Measurements from ENCODE around the gene SLC16A9.
"Not testable (repeated sequence)": the region's sequence is repeated elsewhere in the genome, so short reads cannot be mapped to it uniquely, and the experiment has no call there.

SLC16A9 gene

DNA sequence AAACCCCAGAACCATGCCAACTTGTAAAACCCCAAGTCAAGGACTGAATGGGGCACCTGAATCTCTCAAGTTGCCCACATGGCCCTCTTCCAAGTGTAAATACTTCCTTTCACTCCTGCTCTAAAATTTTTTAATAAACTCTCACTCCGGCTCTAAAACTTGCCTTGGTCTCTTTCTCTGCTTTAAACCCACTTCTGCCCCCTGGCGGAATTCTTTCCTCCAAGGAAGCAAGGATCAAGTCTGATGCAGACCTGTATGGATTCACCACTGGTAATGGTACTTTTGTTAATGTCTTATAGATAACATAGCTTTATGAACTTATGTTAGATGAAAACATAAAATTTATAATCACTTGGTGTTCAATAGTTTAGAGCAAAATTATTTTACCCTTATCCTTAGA is 33.8 kb downstream of the SLC16A9 start:
- DNase-seq (ENCODE audit: low spot score): no peak

DNA sequence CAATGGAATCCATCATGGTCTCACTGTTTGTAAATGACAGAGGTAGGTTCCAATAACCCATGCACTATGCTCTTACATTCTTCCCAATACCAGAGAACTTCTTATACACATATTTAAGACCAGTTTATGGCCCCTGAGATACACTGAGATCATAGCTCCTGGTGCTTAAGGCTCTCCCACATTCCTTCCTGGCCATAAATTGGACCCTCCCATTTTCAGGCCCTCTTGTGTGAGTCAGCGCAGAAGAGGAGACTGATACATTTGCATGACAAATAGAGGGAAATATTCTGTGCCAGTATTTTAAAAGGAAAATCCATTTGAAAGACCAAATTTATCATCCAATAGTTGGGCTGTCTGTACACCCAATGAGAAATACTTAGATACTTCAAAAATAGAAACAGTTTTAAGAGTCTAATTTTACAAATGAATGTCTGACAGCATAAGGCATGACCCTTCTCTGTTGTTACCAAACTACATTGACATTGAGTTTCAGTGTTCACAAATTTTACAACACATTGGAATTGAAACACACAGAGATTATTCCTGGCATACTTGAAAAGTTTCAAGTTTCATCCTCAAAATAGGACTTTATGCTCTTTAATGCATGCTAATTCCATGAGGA is 35.3 kb downstream of the SLC16A9 start:
- no peak for DNase-seq (ENCODE audit: low spot score)

DNA sequence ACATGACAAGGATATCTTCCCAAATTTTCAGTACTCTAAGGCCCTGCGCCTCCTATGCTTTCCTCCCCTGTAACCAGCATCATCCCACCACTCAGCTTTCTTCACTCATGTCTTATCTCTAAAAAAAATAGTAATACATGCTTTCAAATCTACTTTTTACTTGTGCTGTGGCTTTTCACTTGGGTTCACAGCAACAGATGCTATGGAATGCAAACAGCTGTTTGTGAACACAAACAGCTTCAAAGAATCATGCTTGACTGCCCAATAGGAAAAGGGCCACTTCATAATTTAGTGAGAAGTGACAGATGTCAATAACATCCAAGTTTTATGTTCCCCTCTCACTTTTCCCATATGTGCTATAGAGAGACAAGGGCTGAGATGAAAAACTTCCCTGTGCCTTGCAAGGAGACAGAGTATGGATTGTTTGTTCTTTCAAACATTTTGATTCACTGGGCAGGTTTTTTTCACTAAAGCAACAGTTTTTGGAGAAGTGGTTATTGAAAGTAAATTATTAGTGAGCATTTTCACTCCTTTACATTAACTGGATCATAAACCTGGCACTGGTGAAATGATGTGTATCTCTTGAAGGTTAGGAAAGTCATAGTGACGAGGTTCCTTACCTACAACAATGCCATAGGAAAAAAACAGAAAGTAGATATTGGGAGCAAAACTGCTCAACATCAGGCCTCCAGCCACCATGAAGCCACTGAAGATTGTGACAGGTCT is 37.3 kb downstream of the SLC16A9 start:
- DNase-seq (ENCODE audit: low spot score): no peak

DNA sequence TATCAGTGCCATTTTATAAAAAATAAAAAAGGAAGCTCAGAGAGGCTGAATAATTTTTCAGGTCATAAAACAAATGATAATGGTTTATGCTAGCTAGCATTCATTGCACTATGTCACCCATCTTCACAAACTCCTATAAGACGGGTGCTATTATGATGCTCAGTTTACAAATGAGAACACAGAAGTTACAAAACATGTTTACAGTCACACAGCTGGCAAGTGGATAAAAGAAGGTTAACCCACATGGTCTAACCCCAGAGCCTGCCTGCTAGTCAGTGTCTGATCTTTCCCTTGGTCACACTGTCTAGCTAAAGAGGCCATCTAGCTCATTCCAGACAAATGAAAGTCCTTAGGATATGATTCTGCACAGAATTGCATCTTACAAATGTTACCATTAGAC is 39.4 kb downstream of the SLC16A9 start:
- DNase-seq (ENCODE audit: low spot score): no peak

DNA sequence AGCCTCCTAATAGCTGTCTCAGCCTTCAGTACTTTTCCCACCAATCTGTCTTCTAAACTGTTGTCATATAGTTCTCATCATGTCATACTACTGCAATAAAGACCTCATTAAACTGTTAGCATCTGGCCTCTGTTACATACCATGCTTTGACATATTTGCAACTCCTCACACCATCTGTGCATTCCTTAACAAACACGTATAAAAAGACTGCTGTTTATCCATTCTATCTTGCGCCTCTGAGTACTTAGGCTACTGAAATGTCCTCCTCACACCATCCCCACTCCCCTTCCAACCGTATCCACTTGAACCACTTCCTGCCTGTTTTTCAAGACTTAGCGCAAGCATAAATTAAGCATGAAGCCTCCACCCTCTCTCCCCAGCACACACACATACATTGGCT is 41.6 kb downstream of the SLC16A9 start:
- DNase-seq (ENCODE audit: low spot score): no peak

DNA sequence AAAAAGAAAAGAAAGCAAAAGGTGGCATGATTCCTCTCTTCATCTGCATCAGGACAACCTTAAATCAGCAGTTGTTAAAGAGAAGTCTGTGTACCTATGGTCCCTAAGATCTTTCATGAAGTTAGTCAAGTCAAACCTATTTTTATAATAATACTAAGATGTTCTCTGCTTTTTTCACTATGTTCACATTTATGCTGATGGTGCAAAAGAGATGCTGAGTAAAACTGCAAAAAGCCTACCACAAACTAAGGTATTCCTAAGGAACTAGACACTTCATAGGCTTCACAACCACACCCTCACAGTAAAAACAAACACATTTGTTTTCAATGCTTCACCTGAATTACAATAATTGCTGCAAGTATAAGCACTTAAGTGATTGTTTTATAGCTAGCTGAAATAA is 43.3 kb downstream of the SLC16A9 start:
- DNase-seq (ENCODE audit: low spot score): no peak

DNA sequence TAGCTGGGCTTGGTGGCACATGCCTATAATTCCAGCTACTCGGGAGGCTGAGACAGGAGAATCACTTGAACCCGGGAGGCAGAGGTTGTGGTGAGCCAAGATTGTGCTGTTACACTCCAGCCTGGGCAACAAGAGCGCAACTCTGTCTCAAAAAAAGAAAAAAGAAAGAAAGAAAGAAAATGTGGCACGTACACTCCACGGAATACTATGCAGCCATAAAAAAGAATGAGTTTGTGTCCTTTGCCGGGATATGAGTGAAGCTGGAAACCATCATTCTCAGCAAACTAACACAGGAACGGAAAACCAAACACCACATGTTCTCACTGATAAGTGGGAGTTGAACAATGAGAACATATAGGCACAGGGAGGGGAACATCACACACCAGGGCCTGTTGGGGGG is 46.4 kb downstream of the SLC16A9 start:
- DNase-seq (ENCODE audit: low spot score): not testable (repeated sequence)

DNA sequence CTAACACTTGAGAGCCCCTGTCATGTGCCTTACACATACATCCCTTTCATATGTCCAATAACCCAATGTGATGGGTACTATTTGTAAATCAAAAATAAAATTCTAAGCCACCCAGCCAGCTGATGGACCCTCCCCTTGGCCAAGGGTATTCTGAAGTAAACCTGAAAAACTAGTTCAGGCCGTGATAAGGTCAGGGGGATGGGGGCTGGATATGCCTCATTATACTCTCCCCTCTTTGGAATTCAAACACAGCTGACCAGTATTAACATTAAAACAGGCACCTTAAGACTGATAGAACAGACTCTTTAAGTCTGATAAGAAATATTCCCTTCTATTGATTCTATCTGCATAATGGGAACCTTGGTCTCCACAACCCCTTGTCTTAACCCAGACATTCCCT is 51.9 kb downstream of the SLC16A9 start:
- no peak for DNase-seq (ENCODE audit: low spot score)

DNA sequence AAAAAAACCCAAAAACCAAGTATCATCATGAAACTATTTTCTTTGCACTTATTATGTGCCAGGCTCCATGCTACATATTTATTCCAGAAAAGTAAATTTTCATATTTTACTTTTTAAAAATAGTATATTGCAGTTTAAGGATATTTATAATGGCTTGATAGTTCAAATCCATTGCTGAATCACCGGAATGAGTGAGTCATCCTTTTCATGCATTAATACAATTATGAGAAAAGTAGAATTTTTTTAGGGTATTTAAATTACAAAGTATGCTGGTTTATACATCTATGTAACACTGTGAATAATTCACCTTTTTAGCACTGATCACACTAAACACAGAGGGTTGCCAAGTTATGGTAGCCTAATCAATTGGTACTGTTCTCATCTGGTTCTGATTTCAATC is 54.3 kb downstream of the SLC16A9 start:
- no peak for DNase-seq (ENCODE audit: low spot score)

DNA sequence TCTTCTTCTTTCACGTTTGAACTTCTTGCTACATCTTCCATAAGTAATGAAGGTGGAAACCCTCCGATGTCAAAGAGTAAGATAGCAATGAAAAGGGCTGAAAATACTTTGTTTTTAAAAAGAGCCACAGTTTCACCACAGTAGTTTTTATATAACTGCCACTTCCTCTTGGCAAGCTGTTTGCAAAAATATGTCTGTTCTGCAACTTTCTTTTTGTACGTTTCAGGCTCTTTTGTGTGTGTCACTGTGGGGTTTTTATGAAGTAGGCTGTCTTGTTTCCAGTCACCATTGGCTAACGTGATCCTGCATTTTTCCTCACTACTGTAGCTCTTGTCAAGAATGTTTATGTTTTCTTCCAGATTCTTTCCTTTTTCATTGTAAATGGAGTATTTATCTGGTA is 55.6 kb downstream of the SLC16A9 start:
- DNase-seq (ENCODE audit: low spot score): no peak

DNA sequence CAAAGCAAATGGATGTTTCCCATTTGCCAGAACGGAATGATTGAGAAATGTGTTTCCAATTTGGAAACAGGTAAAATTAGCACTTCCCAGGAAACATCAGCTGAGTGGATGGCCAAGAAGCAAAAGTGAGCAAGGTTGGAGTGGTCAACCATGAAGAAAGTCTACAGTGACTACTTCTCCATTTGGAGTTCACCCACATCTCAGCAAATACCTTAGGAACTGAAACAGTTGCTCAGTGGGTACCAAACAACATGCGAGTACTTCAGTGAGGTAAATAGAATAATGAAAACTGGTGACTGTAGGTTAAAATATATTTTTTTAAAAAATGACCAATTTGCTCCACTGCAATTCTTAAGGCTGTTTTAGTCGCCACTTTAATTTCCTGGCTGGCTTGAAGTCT is 57.7 kb downstream of the SLC16A9 start:
- no peak for DNase-seq (ENCODE audit: low spot score)

DNA sequence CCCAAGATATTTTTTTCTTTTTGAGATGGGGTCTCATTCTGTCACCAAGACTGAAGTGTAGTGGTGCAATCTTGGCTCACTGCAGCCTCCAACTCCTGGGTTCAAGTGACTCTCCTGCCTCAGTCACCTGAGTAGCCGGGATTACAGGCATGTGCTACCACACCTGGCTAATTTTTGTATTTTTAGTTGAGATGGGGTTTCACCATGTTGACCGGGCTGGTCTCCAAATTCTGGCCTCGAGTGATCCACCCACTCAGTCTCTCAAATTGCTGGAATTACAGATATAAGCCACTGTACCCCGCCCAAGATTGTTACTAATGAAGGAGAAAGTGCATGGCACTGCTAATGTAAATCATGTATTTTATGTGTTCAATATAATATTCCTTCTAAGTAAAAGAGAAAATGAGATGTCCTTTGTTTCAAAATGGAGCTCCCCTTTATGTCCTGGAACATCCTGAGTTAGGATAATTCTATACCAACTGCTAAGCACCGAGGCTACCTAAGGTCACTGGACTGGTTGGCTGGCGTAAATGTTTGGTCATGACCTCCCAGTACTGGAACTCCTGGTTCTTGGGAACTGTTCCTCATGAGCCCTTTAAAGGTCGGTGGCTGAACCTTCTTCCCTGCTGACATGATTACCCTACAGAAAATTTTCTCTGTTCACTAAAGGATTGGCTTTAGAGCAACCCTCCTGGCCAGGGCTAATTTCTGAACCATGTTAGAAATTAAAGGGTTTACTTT is 59.9 kb downstream of the SLC16A9 start:
- no peak for DNase-seq (ENCODE audit: low spot score)

DNA sequence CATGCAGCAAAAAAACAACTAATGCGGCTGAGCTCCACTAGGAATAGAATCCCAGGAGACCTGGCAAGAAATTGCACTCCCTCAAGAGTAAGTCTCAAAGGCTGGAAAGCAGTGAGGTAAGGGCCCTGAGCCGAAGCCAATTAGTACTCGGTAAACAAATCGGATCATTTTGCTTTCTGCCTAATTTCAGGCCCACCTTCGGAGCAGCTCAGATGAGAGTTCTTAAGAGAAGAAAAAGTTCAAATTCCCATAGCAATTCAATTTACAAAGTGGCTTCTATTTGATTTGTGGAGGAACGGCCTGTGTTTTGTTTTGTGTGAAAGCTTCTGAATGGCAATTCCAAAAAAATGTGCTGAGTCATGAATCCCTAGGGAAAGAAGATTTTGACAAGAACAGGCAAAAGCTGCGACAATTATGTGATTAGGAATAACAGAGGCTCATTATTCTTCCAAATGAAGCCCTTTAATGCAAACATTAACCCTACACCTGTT is 60.9 kb downstream of the SLC16A9 start:
- DNase-seq (ENCODE audit: low spot score): peak; percentile 73

DNA sequence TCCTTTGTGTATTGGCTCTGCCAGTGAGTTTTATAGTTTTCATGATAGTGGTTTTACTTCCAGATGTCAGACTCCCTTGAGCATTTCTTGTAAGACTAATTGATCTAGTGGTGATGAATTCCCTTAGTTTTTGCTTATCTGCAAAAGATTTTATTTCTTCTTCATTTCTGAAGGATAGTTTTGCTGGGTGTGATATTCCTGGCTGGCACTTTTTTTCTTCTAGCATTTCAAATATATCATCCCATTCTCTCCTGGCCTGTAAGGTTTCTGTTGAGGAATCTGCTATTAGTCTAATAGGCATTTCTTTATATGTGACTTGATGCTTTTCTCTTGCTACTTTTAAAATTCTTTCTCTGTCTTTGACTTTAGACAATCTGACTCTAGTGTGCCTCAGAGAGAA is 64.8 kb downstream of the SLC16A9 start:
- no peak for DNase-seq (ENCODE audit: low spot score)

DNA sequence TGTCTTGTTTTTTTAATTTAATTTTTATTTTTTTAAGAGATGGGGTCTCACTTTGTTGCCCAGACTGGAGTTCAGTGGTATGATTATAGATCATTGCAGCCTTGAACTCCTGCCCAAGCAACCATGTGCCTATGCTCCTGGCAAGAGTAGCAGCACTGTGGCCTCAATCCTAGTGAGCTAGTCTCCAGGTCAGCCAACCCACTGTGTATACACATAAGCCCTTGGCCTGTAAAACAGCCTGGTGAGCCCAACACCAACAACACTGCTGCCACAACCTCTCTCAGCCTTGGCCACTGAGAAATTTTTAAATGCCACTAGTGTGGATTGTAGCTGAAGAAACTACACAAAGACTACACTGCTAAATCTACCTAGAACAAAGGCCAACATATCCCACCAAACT is 68.0 kb downstream of the SLC16A9 start:
- not testable (repeated sequence) for DNase-seq (ENCODE audit: low spot score)

DNA sequence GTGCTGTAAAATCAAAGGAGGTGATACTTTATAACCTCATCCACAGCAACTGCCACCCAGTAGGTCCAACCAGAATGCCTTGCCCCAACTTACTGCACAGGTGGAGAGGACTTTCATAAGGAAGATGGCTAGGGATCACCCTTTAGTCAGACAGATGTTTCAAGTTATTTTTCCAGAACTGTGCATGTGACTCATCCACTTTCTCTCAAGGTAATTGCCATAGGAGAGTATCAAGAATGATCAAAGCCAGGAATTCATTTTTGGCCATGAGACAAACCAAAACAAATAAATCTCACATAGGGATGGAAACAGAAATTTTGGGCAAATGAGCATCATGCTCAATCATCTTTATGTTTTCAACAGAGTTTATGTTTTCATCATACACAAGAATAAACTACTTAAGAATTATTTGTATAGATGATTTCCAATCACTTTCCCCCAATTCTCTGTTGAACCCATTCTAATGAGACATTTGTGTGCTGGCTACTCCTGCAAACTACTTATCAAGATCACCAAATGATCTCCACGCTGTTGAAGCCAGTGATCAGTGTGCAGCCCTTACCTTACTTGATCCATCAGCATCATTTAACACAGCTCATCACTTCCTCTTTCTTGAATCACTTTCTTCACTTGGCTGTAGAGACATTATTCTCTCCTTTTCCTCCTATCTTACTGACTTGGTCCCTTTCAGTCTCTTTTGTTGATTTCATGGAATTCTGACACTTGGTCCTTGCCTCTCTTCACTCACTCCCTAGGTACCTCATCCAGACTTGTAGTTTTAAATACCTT is 74.0 kb downstream of the SLC16A9 start:
- DNase-seq (ENCODE audit: low spot score): no peak

DNA sequence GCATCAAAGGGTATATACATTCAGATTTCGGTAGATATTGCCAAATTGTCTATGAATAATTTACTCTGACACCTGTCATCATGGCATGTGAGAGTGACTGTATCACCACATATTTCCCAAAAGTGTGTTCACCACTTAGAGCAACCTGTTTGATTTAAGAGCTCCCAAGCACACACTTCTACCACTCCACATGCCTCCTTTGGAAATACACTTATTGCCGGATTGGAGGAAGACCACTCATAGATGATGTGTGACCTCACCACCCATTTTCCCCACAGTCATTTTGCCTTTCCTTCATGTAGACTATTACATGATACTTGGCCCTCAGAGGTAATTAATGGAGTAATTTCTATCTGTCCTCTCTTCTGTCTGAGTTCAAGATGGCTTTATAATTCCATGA is 75.5 kb downstream of the SLC16A9 start:
- DNase-seq (ENCODE audit: low spot score): no peak

DNA sequence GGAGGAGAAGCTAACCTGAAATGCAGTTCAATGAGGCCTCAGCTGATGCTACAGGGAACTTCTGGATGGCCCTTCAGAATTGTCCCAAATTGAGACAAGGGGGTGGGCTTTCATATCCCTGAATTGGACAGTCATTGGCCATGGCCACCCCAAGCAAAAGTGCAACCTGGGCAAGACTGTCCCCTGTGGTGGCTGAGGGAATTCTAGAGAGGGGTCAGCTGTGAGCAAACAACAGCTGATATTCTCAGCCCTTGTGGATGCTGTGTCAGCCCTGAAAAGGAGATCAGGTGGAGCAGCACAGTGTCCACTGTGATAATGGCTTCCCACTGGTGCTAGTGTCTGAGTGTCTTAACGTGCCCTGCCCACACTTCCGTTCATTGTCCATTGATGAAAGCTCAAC is 76.6 kb downstream of the SLC16A9 start:
- DNase-seq (ENCODE audit: low spot score): no peak

DNA sequence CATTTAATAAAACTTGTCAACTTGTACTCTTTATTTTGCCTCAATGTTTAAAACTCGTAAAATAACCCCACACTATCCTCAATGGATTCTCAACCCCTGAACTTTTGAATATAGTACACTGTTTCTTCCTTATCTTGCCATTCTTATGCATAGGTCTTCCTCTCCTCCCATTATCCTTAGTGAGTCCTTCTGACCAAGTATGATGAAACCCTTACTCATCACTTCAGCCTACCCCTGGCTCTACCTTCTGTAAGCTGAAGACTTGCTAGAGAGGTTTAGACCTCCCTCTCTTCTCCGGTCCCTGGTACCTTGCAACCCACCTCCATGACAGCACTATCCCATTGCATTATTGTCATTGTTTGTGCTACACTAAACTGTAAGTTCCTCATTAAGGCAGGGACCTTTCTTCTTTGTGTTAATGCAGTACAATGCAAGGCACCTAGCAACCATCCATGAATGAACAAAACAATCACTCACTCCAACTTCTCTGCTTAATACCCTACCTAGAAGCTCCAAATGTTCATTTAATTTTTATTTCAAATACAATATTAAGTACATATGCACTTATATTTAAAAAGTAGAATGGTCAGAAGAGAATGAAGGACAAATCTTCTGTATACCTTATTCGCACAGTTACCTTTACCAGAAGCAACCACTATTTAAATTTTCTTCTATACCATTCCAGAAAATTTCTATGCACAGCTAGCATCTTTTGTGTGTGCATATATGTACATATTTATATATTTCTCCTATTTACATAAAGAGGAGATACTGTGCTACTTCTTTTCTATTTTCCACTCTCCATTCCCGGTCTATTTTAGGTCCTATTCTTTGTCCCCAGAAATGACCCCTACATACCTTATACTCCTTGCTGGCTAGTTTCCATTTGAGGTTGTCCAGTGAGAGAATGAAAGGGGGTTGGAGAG is 77.5 kb downstream of the SLC16A9 start:
- DNase-seq (ENCODE audit: low spot score): no peak

DNA sequence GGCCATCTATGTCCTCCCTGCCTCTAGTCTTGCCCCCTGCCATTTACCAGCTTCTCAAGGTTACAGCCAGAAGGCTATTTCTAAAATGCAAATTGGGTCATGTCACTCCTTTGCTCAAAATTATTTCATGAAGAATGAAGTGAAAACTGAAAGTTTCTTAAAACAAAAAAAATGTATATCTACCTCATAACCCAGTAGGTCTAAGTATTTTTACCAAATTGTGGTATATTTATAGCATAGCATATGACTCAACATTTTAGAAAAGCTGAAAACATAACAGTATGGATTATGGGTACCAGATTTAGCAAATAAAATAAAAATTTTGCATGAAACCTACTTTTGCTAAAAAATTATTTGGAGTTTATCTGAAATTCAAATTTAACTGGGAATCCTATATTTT is 78.4 kb downstream of the SLC16A9 start:
- no peak for DNase-seq (ENCODE audit: low spot score)

DNA sequence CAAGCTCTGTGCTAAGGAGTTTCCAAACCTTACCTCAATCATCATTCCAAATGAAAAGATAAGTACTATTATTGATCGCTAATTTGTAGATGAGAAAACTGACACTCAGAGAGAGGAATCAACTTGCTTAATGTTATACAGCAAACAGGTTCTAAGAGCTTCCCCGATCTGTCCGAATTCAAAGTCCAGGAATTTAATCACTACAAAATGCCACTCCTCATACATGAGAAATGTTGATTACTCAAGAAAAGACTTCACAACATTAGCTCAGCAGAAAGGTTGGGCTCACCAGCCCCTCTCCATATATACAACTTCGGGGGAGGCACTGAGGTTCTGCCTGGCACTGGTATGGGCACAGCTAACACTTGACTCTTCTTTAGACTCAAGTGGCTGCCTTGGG is 80.7 kb downstream of the SLC16A9 start:
- no peak for DNase-seq (ENCODE audit: low spot score)
